Vagina (tissue), 2 donors: ENCODE measurements around the gene CA5B.

Experiments used
- POLR2A ChIP-seq, 2 donors: fragments of 450-650 bp; IDR thresholded peaks; one replicate each; pipeline ENCODE4 v1.6.1; 2017; ENCODE audit warnings: antibody characterized with exemption in 2 of 2, mild to moderate bottlenecking in 2 of 2, moderate library complexity in 2 of 2
- POLR2AphosphoS5 ChIP-seq, 2 donors: sonication (generic); formaldehyde crosslinking; IDR thresholded peaks; one replicate each; pipeline ENCODE4 v1.9.0; 2017; ENCODE audit warnings: antibody characterized with exemption in 2 of 2, mild to moderate bottlenecking in 2 of 2, low read depth in 1 of 2; ENCODE audit not compliant: insufficient read depth in 1 of 2
- TF ChIP-seq, protein P1 (sequence below), 3 experiments: fragments of 450-650 bp in 2 of 3; fragments of 200-600 bp in 1 of 3; sonication (generic) in 1 of 3; IDR thresholded peaks; one replicate each; pipeline ENCODE4 v1.5.1; 2017 to 2019; ENCODE audit warnings: antibody characterized with exemption in 3 of 3, mild to moderate bottlenecking in 2 of 3, moderate library complexity in 2 of 3

GRCh38 chrX:15747626-15748173 is 9.6 kb downstream of the CA5B start:
- TF ChIP-seq, protein P1, sequence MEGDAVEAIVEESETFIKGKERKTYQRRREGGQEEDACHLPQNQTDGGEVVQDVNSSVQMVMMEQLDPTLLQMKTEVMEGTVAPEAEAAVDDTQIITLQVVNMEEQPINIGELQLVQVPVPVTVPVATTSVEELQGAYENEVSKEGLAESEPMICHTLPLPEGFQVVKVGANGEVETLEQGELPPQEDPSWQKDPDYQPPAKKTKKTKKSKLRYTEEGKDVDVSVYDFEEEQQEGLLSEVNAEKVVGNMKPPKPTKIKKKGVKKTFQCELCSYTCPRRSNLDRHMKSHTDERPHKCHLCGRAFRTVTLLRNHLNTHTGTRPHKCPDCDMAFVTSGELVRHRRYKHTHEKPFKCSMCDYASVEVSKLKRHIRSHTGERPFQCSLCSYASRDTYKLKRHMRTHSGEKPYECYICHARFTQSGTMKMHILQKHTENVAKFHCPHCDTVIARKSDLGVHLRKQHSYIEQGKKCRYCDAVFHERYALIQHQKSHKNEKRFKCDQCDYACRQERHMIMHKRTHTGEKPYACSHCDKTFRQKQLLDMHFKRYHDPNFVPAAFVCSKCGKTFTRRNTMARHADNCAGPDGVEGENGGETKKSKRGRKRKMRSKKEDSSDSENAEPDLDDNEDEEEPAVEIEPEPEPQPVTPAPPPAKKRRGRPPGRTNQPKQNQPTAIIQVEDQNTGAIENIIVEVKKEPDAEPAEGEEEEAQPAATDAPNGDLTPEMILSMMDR (IDR thresholded peaks at IDR 0.05), result no peak
- TF ChIP-seq POLR2A (IDR thresholded peaks at IDR 0.05), result no peak
- no peak for TF ChIP-seq POLR2AphosphoS5 (IDR thresholded peaks at IDR 0.05; ENCODE audit: insufficient read depth in 1 of 2, low read depth in 1 of 2)
